A172 (cell line): Measurements from ENCODE around the gene C2orf76. TPM values are rescaled to one million over a fixed set of nuclear protein-coding genes. Genes with fewer than 3 reads are reported as not detected.
"Not testable (repeated sequence)": the region's sequence is repeated elsewhere in the genome, so short reads cannot be mapped to it uniquely, and the experiment has no call there.

Experiments used
- DNase-seq: peaks from one replicate; pipeline ENCODE4 v3.0.0-alpha.2; 2015; ENCODE audit warnings: low spot score
- total RNA-seq: library from RNA; depleted of rRNA; stranded (reverse); fragments of >200 nt; shearing (Covaris generic); gene quantifications from 2 replicates; pipeline ENCODE4 v1.2.3, GENCODE V29; 2014

The C2orf76 gene
- total RNA-seq, 1 experiment from 2014 or later = 25.6 TPM

GRCh38 chr2:119377294-119377992, 10.8 kb upstream of the C2orf76 start:
- DNase-seq = no peak

- no peak for DNase-seq
Observed at GRCh38 chr2:119376810-119377209, 10.2 kb upstream of the C2orf76 start.

- DNase-seq = not testable (repeated sequence)
Observed at GRCh38 chr2:119376406-119376805, 9.8 kb upstream of the C2orf76 start.

- not testable (repeated sequence) for DNase-seq
Observed at GRCh38 chr2:119373907-119374745, 7.5 kb upstream of the C2orf76 start.

- no peak for DNase-seq
Observed at GRCh38 chr2:119372778-119373568, 6.3 kb upstream of the C2orf76 start.

- DNase-seq = no peak
Observed at GRCh38 chr2:119371111-119371510, 4.5 kb upstream of the C2orf76 start.

GRCh38 chr2:119369845-119370244, 3.2 kb upstream of the C2orf76 start:
- no peak for DNase-seq

- peak; percentile 25 for DNase-seq
Observed at GRCh38 chr2:119367472-119368099, 952 bp upstream of the C2orf76 start.

GRCh38 chr2:119366161-119366648, 429 bp downstream of the C2orf76 start:
- DNase-seq = no peak

GRCh38 chr2:119365436-119365835, 1.2 kb downstream of the C2orf76 start:
- DNase-seq = no peak

GRCh38 chr2:119364798-119365197, 1.8 kb downstream of the C2orf76 start:
- no peak for DNase-seq

GRCh38 chr2:119360423-119360966, 6.1 kb downstream of the C2orf76 start:
- DNase-seq = no peak

- DNase-seq = no peak
Observed at GRCh38 chr2:119359774-119360173, 6.9 kb downstream of the C2orf76 start.

GRCh38 chr2:119354860-119355259, 11.8 kb downstream of the C2orf76 start:
- DNase-seq = no peak

- no peak for DNase-seq
Observed at GRCh38 chr2:119352357-119352756, 14.3 kb downstream of the C2orf76 start.

GRCh38 chr2:119350311-119350998, 16.2 kb downstream of the C2orf76 start:
- no peak for DNase-seq

GRCh38 chr2:119349289-119349688, 17.3 kb downstream of the C2orf76 start:
- DNase-seq = no peak

GRCh38 chr2:119341684-119342083, 24.9 kb downstream of the C2orf76 start:
- no peak for DNase-seq

- no peak for DNase-seq
Observed at GRCh38 chr2:119339562-119339923, 27.1 kb downstream of the C2orf76 start.

GRCh38 chr2:119338826-119339561, 27.6 kb downstream of the C2orf76 start:
- DNase-seq = no peak
